ENCODE data around the gene EED. TPM values are rescaled to one million over a fixed set of nuclear protein-coding genes. Genes with fewer than 3 reads are reported as not detected.
"Not testable (repeated sequence)": the region's sequence is repeated elsewhere in the genome, so short reads cannot be mapped to it uniquely, and the experiment has no call there.

Gene EED
- total and polyA plus RNA-seq, 9 of the 15 experiments (the other 6 are each of a cell fraction or from before 2014, with no cell fraction given): 33.0 to 110 (median 55.1) TPM

DNA sequence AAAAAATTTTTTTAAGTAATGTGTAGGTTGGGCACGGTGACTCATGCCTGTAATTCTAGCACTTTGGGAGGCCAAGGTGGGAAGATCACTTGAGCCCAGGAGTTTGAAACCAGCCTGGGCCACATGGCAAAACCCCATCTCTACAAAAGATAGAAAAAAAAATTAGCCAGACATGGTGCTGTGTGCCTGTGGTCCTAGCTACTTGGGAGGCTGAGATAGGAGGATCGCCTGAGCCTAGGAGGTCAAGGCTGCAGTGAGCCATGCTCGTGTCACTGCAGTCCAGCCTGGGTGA is 15.6 kb upstream of the EED start:
- in situ Hi-C loops (cut with MboI); H3K79me2 ChIP-seq (ENCODE audit: control insufficient read depth, insufficient read depth, low read length); H3K4me3 ChIP-seq; ATAC-seq; H4K20me1 ChIP-seq (replicated peaks; ENCODE audit: control insufficient read depth, insufficient read depth, low read length); DNase-seq (ENCODE audit: extremely low read depth in 1 of 4, low spot score in 3 of 4); H3K9me1 ChIP-seq (ENCODE audit: control insufficient read depth, insufficient read depth, low read length); H3K27ac ChIP-seq (ENCODE audit: extremely low read depth, low read depth, low read length); intact Hi-C loops (cut with micrococcal nuclease); FAIRE-seq; H3K9ac ChIP-seq (ENCODE audit: insufficient read depth in 1 of 2, low read depth in 2 of 2, low read length in 2 of 2); H3K4me1 ChIP-seq (replicated peaks in 1 of 2; ENCODE audit: control insufficient read depth in 2 of 2, insufficient read depth in 2 of 2, low read length in 2 of 2); CTCF ChIA-PET (ENCODE audit: low intra/inter-chr PET ratio); POLR2A ChIA-PET; H3K4me2 ChIP-seq (ENCODE audit: insufficient read depth, low read length); H3K27me3 ChIP-seq (ENCODE audit: control insufficient read depth in 2 of 2, insufficient read depth in 2 of 2, low read length in 2 of 2); BruUV-seq (replicated peaks); H3K9me3 ChIP-seq (replicated peaks; ENCODE audit: control insufficient read depth, insufficient read depth, low read depth, low read length); H3K36me3 ChIP-seq (ENCODE audit: control insufficient read depth, insufficient read depth, low read length): not testable (repeated sequence)
- 0 out of 2 replicates have a peak overlapping the region, but pooled peaks have one; percentile 1 for H2AFZ ChIP-seq (ENCODE audit: low read depth, low read length)
- WGBS (ENCODE audit: insufficient coverage, low coverage, missing lambda C conversion rate): 63% methylated on average over 3 of the region's 3 CpGs
- TF ChIP-seq, protein P1, sequence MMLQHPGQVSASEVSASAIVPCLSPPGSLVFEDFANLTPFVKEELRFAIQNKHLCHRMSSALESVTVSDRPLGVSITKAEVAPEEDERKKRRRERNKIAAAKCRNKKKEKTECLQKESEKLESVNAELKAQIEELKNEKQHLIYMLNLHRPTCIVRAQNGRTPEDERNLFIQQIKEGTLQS (IDR thresholded peaks at IDR 0.05): peak; percentile 51; the same call in 1 of the 2 replicates
- TF ChIP-seq, protein P1 (CRISPR knock-in tag; conservative IDR thresholded peaks at IDR 0.05): not testable (repeated sequence)

DNA sequence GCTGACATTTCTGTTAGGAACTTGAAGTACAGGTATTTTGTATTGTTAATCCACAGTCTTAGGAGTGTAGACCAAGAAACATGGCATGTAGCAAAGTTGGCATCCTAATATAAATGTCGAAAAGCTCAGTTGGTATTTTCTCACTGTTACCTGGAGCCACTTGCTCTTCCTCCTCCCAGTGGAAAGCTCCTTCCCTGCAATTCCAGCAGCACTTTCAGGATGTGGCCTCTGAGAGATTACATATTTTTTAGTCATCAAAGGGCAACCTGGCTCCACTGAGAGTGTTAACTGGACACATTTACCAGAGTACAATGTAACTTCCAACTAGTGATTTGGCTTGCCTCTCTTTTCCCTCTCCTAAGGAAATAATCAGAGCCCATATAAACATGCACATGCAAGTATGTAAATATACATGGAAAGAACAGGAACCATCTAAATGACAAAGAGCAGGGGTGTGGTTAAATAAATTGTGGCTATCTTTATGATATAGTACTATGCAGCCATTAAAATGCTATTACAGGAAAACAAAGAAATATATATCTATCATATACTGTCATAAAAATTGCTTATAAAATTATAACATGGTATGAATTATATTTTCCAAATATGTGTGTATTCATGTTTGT is 14.3 kb upstream of the EED start:
- no peaks in the 10 kb centered on the region for H4K20me1 ChIP-seq (replicated peaks; ENCODE audit: control insufficient read depth, insufficient read depth, low read length)
- H3K4me2 ChIP-seq (ENCODE audit: insufficient read depth, low read length): no peak overlapping the region
- in situ Hi-C loops (cut with MboI): no loop called here
- H3K4me3 ChIP-seq: no peak overlapping the region
- ChIA-PET CTCF (ENCODE audit: low intra/inter-chr PET ratio) (no interaction called here), POLR2A (interaction anchor here (1.1 to 1.2 kb wide), 2 partner anchors 12 to 28 kb away, joined by 3 read pairs; no protein-coding TSS in a partner anchor)
- ATAC-seq (no peak), DNase-seq (ENCODE audit: extremely low read depth in 1 of 4, low spot score in 3 of 4) (no peak), FAIRE-seq (no peak)
- no peaks in the 10 kb centered on the region for H3K27me3 ChIP-seq (ENCODE audit: control insufficient read depth in 2 of 2, insufficient read depth in 2 of 2, low read length in 2 of 2)
- BruUV-seq (replicated peaks): no TSS peak
- peak overlapping the region; percentile 23; the same call in 1 of the 2 replicates for H2AFZ ChIP-seq (ENCODE audit: low read depth, low read length)
- no peaks in the 10 kb centered on the region for H3K79me2 ChIP-seq (ENCODE audit: control insufficient read depth, insufficient read depth, low read length)
- no peaks in the 10 kb centered on the region for H3K36me3 ChIP-seq (ENCODE audit: control insufficient read depth, insufficient read depth, low read length)
- H3K9me1 ChIP-seq (ENCODE audit: control insufficient read depth, insufficient read depth, low read length): no peaks in the 10 kb centered on the region
- WGBS (ENCODE audit: insufficient coverage, low coverage, missing lambda C conversion rate): 75% methylated on average over 1 of the region's 1 CpG
- H3K9ac ChIP-seq (ENCODE audit: insufficient read depth in 1 of 2, low read depth in 2 of 2, low read length in 2 of 2): no peak overlapping the region
- H3K4me1 ChIP-seq (replicated peaks in 1 of 2; ENCODE audit: control insufficient read depth in 2 of 2, insufficient read depth in 2 of 2, low read length in 2 of 2): peaks cover 4 to 9% of the 10 kb centered on the region in 2 experiments; a peak in 4 of 5 replicates
- H3K9me3 ChIP-seq (replicated peaks; ENCODE audit: control insufficient read depth, insufficient read depth, low read depth, low read length): no peaks in the 10 kb centered on the region
- H3K27ac ChIP-seq (ENCODE audit: extremely low read depth, low read depth, low read length): no peak overlapping the region
- intact Hi-C loops (cut with micrococcal nuclease): no loop called here
- no peak for TF ChIP-seq NFE2 (IDR thresholded peaks at IDR 0.05; ENCODE audit: low read depth)
- TF ChIP-seq NBN (IDR thresholded peaks at IDR 0.05; ENCODE audit: low read depth): no peak
- no peak for TF ChIP-seq BRD4 (IDR thresholded peaks at IDR 0.05)
- TF ChIP-seq RFX7 (CRISPR knock-in tag; IDR thresholded peaks at IDR 0.05): no peak
- TF ChIP-seq, protein P2, sequence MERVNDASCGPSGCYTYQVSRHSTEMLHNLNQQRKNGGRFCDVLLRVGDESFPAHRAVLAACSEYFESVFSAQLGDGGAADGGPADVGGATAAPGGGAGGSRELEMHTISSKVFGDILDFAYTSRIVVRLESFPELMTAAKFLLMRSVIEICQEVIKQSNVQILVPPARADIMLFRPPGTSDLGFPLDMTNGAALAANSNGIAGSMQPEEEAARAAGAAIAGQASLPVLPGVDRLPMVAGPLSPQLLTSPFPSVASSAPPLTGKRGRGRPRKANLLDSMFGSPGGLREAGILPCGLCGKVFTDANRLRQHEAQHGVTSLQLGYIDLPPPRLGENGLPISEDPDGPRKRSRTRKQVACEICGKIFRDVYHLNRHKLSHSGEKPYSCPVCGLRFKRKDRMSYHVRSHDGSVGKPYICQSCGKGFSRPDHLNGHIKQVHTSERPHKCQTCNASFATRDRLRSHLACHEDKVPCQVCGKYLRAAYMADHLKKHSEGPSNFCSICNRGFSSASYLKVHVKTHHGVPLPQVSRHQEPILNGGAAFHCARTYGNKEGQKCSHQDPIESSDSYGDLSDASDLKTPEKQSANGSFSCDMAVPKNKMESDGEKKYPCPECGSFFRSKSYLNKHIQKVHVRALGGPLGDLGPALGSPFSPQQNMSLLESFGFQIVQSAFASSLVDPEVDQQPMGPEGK (CRISPR knock-in tag; IDR thresholded peaks at IDR 0.05; ENCODE audit: borderline replicate concordance): no peak
- TF ChIP-seq, protein P3, sequence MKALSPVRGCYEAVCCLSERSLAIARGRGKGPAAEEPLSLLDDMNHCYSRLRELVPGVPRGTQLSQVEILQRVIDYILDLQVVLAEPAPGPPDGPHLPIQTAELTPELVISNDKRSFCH (CRISPR knock-in tag; IDR thresholded peaks at IDR 0.05): no peak
- TF ChIP-seq, protein P3 (tag; IDR thresholded peaks at IDR 0.05): no peak
- TF ChIP-seq, protein P4, sequence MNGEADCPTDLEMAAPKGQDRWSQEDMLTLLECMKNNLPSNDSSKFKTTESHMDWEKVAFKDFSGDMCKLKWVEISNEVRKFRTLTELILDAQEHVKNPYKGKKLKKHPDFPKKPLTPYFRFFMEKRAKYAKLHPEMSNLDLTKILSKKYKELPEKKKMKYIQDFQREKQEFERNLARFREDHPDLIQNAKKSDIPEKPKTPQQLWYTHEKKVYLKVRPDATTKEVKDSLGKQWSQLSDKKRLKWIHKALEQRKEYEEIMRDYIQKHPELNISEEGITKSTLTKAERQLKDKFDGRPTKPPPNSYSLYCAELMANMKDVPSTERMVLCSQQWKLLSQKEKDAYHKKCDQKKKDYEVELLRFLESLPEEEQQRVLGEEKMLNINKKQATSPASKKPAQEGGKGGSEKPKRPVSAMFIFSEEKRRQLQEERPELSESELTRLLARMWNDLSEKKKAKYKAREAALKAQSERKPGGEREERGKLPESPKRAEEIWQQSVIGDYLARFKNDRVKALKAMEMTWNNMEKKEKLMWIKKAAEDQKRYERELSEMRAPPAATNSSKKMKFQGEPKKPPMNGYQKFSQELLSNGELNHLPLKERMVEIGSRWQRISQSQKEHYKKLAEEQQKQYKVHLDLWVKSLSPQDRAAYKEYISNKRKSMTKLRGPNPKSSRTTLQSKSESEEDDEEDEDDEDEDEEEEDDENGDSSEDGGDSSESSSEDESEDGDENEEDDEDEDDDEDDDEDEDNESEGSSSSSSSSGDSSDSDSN (IDR thresholded peaks at IDR 0.05; ENCODE audit: borderline replicate concordance in 1 of 2, low read depth in 2 of 2, low read length in 2 of 2): no peak
